NCI-H524 treated with DMSO at 0.1 percent for 48 hours (cell line): ENCODE results near the gene HOXC4.
A peak's percentile ranks its signal among the peaks of the same experiment; 100 is the strongest.

Experiments
- DNase-seq: peaks from one replicate; lab custom pipeline; 2025; lab: John Stamatoyannopoulos, UW

HOXC4 gene

DNA sequence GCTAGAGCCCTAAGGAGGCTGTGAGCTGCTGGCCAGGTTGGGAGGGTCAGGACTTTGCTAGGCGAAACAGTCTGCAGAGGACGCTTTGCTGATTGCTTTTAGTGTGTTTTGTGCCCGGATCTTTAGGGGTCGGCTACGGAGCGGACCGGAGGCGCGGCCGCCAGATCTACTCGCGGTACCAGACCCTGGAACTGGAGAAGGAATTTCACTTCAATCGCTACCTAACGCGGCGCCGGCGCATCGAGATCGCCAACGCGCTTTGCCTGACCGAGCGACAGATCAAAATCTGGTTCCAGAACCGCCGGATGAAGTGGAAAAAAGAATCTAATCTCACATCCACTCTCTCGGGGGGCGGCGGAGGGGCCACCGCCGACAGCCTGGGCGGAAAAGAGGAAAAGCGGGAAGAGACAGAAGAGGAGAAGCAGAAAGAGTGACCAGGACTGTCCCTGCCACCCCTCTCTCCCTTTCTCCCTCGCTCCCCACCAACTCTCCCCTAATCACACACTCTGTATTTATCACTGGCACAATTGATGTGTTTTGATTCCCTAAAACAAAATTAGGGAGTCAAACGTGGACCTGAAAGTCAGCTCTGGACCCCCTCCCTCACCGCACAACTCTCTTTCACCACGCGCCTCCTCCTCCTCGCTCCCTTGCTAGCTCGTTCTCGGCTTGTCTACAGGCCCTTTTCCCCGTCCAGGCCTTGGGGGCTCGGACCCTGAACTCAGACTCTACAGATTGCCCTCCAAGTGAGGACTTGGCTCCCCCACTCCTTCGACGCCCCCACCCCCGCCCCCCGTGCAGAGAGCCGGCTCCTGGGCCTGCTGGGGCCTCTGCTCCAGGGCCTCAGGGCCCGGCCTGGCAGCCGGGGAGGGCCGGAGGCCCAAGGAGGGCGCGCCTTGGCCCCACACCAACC lies 23.9 kb upstream of the HOXC4 start:
- no peak for DNase-seq

- no peak for DNase-seq
Observed at GRCh38 chr12:54030442-54030801, 23.2 kb upstream of the HOXC4 start.

GRCh38 chr12:54030889-54031471 lies 22.7 kb upstream of the HOXC4 start:
- no peak for DNase-seq

GRCh38 chr12:54031480-54031879 lies 22.2 kb upstream of the HOXC4 start:
- DNase-seq, result no peak

DNA sequence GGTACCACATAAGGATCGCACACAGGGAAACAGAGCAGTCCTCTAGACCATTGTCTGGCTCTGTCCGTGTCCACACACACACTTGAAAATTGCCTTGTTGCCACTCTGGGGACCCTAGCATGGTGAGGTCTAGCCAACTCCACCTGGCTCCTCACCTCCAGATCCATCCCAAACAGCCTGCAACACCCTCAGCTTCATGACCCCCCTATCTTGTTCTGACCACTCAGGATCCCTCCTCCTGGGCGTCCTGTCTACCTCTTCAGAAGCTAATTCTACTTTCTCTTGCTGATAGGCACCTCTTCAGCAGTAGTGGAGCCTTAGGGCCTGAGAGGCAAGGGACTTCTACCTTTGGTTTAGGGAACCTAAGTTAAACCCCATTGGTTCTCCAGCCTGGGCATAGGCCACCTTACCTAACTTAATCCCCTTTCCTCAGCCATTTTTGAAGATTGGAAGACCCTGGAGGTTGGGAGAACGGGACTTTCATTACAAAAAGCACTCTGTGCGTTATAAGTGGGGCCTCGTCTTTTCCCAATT lies 21.5 kb upstream of the HOXC4 start:
- DNase-seq, result no peak

DNA sequence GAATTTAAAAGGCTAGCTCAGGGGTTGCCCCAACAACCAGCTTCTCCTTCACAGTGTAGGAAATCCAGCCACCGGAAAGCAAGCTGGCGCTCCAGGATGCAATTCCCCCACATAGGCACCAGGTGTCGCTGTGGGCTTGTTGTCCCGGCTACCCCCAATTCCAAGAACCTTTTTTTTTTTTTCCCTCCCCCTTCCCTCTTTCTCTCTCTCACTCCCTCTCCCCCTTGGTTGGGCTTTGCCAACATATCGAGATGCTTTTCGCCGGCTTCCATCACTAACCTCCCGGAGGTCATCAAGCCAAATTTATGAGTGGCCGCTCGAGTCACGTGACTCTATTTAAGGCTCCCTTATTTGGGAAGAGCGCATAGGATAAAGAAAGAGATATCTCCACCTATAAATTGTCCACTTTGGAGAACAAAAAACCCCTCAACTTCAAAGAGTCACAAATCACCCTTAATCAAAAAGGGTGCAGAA lies 21.0 kb upstream of the HOXC4 start, which contains the start of gene HOXC5:
TSS of gene HOXC5 (plus strand) at position 424 of the 474 bp plus-strand sequence. CDS start 73 bp downstream, outside the sequence.
- DNase-seq, result peak; percentile 66

DNA sequence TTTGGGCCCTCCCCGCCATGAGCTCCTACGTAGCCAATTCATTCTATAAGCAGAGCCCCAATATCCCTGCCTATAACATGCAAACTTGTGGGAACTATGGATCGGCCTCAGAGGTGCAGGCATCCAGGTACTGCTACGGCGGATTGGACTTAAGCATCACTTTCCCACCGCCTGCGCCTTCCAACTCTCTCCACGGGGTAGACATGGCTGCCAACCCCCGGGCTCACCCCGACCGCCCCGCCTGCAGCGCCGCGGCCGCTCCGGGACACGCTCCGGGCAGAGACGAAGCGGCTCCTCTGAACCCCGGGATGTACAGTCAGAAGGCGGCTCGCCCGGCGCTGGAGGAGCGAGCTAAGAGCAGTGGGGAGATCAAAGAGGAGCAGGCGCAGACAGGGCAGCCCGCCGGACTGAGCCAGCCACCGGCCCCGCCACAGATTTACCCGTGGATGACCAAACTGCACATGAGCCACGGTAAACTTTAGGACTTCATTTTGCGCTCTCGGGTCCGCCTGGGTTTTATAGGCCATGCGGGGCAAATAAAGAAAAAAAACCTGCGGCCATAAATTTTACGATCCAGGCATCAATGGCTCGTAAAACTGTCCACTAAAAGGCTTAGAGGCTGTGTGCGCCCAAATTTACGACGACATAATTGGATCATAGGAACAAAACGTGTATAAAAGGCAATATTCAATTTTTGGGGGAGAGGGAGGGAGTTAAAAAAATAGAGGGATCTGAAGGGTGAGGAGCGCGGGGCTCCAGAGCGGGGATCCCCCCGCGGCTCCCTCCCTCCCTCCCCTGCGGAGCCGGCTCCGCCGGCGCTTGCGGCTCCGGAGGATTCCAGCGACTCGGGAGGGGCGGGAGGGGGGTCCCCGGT lies 20.3 kb upstream of the HOXC4 start:
- no peak for DNase-seq

DNA sequence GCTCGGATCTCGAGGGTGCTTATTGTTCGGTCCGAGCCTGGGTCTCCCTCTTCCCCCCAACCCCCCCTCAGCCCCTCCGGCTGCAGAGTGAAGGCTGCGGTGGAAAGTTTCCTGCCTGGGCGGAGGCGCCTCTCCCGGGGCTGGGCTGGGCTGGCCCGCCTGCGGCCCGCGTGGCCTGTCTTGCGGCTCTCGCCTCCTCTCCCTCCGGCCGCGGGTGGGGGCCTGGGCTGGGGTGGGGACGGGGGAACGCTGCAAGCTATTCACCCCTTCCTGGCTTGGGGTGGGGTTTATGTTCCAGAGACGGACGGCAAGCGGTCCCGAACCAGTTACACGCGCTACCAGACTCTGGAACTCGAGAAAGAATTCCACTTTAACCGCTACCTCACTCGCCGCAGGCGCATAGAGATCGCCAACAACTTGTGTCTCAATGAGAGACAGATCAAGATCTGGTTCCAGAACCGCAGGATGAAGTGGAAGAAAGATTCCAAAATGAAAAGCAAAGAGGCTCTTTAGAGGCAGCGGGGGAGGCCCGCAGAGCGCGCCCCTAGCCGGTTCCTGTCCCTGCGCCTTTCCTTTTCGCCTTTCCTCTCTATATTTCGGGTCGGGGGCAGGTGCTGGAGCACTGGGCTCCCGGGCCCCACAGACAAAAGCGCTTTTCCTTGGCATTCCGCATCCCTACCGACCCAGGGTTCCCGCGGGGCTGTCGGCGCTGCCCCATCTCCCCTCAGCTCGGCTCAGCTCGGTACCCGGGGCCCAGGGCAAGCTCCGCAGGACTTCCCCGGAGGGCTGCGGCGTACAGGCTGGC lies 19.5 kb upstream of the HOXC4 start:
- no peak for DNase-seq

GRCh38 chr12:54034785-54035310 lies 18.8 kb upstream of the HOXC4 start:
- no peak for DNase-seq

DNA sequence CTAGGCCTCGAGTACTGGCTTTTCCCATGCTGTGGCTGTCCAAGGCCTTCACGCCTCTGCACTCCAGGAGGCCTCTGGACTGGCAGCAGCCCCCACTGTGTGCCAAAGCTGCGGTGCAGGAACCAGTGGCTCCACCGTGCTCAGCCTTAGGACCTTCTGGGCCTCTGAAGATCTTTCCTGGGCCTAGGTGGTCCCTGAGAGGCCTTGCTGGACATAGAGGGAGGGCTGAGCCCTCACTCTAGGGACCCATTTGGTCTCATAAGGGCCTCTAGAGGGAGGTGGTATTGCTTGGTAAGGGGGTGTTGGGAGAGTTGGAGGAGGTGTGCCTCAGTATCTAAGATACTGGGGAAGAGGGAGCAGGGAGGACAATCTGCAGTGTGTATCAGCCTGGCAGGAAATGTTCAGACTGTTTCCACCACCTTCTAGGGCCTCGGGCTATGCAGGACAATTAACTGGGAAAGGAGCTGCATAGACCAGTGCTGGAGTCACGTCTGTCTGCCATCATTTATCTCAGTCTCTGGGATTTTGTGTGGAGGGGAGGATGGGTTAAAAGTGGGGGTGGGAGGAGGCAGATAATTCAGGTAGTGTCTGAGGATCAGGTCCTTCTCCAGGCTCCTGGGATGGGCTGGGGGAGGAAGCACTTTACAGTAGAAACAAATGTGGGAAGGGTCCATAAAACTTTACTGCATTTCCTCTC lies 17.9 kb upstream of the HOXC4 start:
- DNase-seq, result no peak

DNA sequence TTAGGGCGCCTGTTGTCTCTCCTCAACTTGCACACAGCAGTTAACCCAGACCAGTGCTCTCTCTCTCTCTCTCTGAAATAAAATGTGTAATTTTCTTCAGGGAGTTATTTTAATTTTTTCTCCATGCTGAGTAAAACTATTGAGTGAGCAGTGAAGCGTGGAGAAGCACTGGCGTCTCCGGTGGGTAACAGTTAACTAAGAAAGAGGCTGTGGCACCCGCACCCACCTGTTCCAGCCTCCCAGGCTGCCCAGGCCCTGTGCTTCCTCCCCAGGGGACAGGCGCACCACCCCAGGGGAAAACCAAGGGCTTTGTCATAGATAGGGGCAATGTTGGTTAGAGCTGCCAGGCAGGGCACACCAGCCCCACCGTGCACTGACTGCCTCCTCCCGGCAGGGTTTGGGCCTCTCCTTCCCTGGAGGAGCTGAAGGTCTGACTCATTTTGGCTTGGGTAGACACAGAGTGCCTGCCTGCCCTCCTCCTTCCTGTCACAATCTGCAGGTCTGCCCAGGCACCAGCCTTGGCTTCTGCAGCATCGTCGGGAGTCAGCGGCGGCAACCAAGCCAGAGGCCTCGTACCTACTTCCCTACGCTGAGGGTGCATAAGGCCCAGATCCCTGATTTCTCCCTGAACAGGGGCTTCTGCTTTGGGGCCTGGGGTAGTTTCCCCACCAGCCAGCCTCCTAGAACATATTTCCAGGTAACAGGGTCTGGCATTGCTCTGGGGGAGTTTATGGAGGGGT lies 16.8 kb upstream of the HOXC4 start:
- DNase-seq, result no peak

GRCh38 chr12:54037360-54038283 lies 16.0 kb upstream of the HOXC4 start:
- DNase-seq, result no peak

GRCh38 chr12:54038284-54038870 lies 15.3 kb upstream of the HOXC4 start:
- no peak for DNase-seq

DNA sequence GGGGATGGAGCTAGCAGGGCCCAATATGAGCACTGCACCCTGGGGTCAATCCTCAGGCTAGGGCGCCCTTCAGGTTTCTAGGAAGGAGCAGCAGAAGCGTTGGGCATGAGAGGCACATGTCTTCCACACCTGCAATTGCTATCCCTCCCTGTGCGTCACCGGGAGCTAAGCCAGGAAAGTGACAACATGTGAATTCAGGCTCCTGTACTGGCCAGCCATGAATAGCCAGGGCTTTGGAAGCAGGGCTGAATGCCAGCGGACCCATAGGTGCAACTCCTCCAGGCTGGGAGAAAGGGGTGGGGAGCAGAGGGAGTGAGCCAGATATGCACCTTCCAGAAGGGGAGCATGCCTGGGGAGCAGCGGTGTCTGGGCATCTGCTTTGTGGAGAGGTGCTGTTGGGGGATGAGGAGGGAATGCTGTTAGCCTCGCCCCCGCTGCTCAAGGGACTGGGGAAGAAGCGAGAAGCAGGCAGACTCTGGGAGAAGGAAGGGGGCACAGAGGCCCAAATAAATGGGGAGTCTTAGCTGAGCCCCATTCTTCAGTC lies 14.7 kb upstream of the HOXC4 start:
- DNase-seq, result no peak

DNA sequence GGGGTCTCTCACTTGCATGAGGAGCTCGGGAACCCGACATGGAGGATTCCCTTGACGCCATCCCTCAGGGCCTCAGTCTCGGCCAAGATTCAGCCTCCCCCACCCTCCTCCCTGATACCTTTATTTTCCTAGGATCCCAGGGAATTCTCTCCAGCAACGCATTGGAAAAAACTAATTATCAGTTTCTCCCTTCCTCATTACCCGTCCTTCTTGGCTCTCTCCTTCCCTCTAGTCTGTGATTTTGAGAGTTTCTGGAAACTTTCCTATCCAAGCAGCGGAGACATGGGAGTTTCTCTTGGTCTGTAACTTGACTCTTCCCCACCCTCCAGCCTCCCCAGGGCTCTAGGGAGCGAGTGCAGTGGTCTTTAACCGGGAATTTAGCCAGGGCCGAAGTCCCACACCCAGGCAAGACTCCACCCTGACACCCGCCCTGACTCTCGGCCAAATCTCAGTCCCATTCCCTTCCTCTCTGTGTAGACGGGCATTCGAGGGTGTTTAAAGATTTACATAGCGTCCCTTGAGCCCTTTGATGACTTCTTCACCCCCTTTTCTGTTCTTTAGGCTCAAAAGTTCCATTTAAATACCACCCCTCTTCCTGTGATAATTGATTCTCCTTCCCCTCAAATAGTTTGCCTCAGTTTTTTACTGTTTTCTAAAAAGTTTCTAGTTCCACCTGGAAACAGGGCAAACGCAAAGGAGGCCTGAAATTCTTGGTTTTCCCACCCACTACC lies 14.1 kb upstream of the HOXC4 start:
- no peak for DNase-seq

GRCh38 chr12:54040148-54040494 lies 13.5 kb upstream of the HOXC4 start:
- DNase-seq, result no peak

DNA sequence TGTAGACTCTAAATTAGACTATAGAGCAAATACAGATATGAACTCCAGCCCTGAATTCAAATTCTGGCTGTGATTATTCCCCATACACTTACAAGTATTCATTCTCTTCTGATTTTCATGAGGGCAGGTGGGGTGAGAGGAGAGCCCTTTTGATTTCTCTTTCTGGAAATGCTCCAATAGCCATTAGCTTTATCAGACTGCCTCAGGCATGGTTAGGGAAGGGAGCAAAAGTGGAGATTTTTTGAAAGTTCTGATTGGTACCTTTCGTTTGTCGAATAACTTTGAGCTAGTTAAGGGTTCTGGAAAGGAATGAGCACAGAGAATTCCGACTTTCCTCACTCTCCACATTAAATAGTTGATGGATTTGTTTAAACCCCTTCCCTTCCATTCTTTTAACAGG lies 13.0 kb upstream of the HOXC4 start:
- DNase-seq, result no peak
